Neural progenitor cell (in vitro differentiated cells): Measurements from ENCODE around the gene BRWD1. TPM values are rescaled to one million over a fixed set of nuclear protein-coding genes. Genes with fewer than 3 reads are reported as not detected.

Experiments
- DNase-seq: peaks from one replicate; pipeline ENCODE4 v3.0.0-alpha.2; 2016; ENCODE audit warnings: low spot score
- H2AFZ ChIP-seq: fragments of 200-600 bp; sonication (generic); replicated peaks from 2 replicates; pipeline ENCODE4 v1.6.1; 2016; ENCODE audit warnings: antibody characterized with exemption
- H3F3A ChIP-seq: fragments of 200-600 bp; sonication (generic); 2 replicates; pipeline ENCODE4 v1.6.1; 2016; ENCODE audit warnings: antibody characterized with exemption, low read depth
- H3K27ac ChIP-seq: fragments of 200-600 bp; sonication (generic); 2 replicates; pipeline ENCODE4 v1.5.1; 2016; ENCODE audit warnings: mild to moderate bottlenecking
- H3K27me3 ChIP-seq: fragments of 200-600 bp; sonication (generic); 2 replicates; pipeline ENCODE4 v1.6.1; 2016; ENCODE audit warnings: mild to moderate bottlenecking, moderate library complexity
- H3K36me3 ChIP-seq: fragments of 200-600 bp; sonication (generic); 2 replicates; pipeline ENCODE4 v1.5.1; 2016
- H3K4me1 ChIP-seq: fragments of 200-600 bp; sonication (generic); 2 replicates; pipeline ENCODE4 v1.6.1; 2016; ENCODE audit warnings: mixed run types
- H3K4me2 ChIP-seq: fragments of 200-600 bp; sonication (generic); 2 replicates; pipeline ENCODE4 v1.6.1; 2016
- H3K4me3 ChIP-seq: fragments of 200-600 bp; sonication (generic); 2 replicates; pipeline ENCODE4 v1.5.1; 2016
- H3K79me2 ChIP-seq: fragments of 200-600 bp; sonication (generic); 2 replicates; pipeline ENCODE4 v1.6.1; 2016; ENCODE audit warnings: low read depth
- H3K9ac ChIP-seq: fragments of 200-600 bp; sonication (generic); 2 replicates; pipeline ENCODE4 v1.6.1; 2016
- H3K9me3 ChIP-seq: fragments of 200-600 bp; sonication (generic); 2 replicates; pipeline ENCODE4 v1.5.1; 2016; ENCODE audit warnings: low read depth
- H4K20me1 ChIP-seq: fragments of 200-600 bp; sonication (generic); 2 replicates; pipeline ENCODE4 v1.6.1; 2016; ENCODE audit warnings: low read depth
- H3K27ac Mint-ChIP-seq: 3 replicates; pipeline ENCODE4 v1.8.0; 2021; ENCODE audit warnings: mixed read lengths
- H3K27me3 Mint-ChIP-seq: 2 replicates; pipeline ENCODE4 v1.8.0; 2022; ENCODE audit warnings: low read depth, mild to moderate bottlenecking, inconsistent platforms, moderate library complexity, mixed read lengths; ENCODE audit not compliant: insufficient read depth
- H3K36me3 Mint-ChIP-seq: 3 replicates; pipeline ENCODE4 v1.8.0; 2021; ENCODE audit warnings: mixed read lengths
- H3K4me1 Mint-ChIP-seq: 3 replicates; pipeline ENCODE4 v1.8.0; 2021; ENCODE audit warnings: mixed read lengths
- H3K4me3 Mint-ChIP-seq: 3 replicates; pipeline ENCODE4 v1.8.0; 2021; ENCODE audit warnings: mild to moderate bottlenecking, moderate library complexity, mixed read lengths
- H3K9me3 Mint-ChIP-seq: 3 replicates; pipeline ENCODE4 v1.8.0; 2020; ENCODE audit warnings: mixed read lengths
- CTCF ChIP-seq: fragments of 200-600 bp; sonication (generic); IDR thresholded peaks from 2 replicates; pipeline ENCODE4 v1.5.1; 2017; ENCODE audit warnings: antibody characterized with exemption, mild to moderate bottlenecking
- EZH2 ChIP-seq: fragments of 200-600 bp; sonication (generic); IDR thresholded peaks from 2 replicates; pipeline ENCODE4 v1.6.1; 2017; ENCODE audit warnings: antibody characterized with exemption, mild to moderate bottlenecking, moderate library complexity
- EZH2phosphoT487 ChIP-seq: fragments of 200-600 bp; sonication (generic); IDR thresholded peaks from 2 replicates; pipeline ENCODE4 v1.6.1; 2017; ENCODE audit warnings: antibody characterized with exemption
- total RNA-seq: library from RNA; depleted of rRNA; stranded (reverse); fragments of >200 nt; gene quantifications from 2 replicates; pipeline ENCODE4 v1.2.3, GENCODE V29; 2015; ENCODE audit warnings: low replicate concordance

The BRWD1 gene
- 85.0 and 130 TPM in 2 replicates for total RNA-seq

- no peaks in the 10 kb centered on the region for H3K9me3 ChIP-seq
- Mint-ChIP-seq H3K4me3 (peak within 1 kb of the TSS; percentile 95), H3K36me3 (peaks cover 31% of the 10 kb centered on the region), H3K27ac (peak within 1 kb of the TSS; percentile 99), H3K27me3 (peaks cover 9% of the 10 kb centered on the region), H3K9me3 (no peaks in the 10 kb centered on the region), H3K4me1 (peaks cover 13% of the 10 kb centered on the region)
- no peaks in the 10 kb centered on the region for H3K27me3 ChIP-seq
- peaks cover 28% of the 10 kb centered on the region for H4K20me1 ChIP-seq
- peaks cover 7% of the 10 kb centered on the region for H3K36me3 ChIP-seq
- peak within 1 kb of the TSS; percentile 93 for H3K4me3 ChIP-seq
- H3K79me2 ChIP-seq, result peaks cover 61% of the 10 kb centered on the region
- peak within 1 kb of the TSS; percentile 99 for H3K27ac ChIP-seq
- peak within 1 kb of the TSS; percentile 79 for H3K4me2 ChIP-seq
- DNase-seq, result peak; percentile 92
- peaks cover 9% of the 10 kb centered on the region for H3F3A ChIP-seq
- H3K4me1 ChIP-seq, result peaks cover 11% of the 10 kb centered on the region
- H2AFZ ChIP-seq, result peak within 1 kb of the TSS; percentile 91
- H3K9ac ChIP-seq, result peak within 1 kb of the TSS; percentile 96
- TF ChIP-seq CTCF, result peak; percentile 39
- TF ChIP-seq EZH2phosphoT487, result no peak
Observed at GRCh38 chr21:39313571-39314142, at the start of gene BRWD1. Gene BRWD1, minus strand, starts transcription at chr21:39313632. Its CDS starts 141 bp downstream, at chr21:39313491.

- Histone ChIP-seq H3K4me1 (no peaks in the 10 kb centered on the region), H4K20me1 (no peaks in the 10 kb centered on the region), H3F3A (no peaks in the 10 kb centered on the region), H3K27ac (no peak overlapping the region), H3K27me3 (no peaks in the 10 kb centered on the region), H3K36me3 (no peaks in the 10 kb centered on the region), H3K79me2 (no peaks in the 10 kb centered on the region), H3K9me3 (no peaks in the 10 kb centered on the region), H3K9ac (no peak overlapping the region), H3K4me3 (no peak overlapping the region), H2AFZ (no peak overlapping the region), H3K4me2 (no peak overlapping the region)
- peaks cover 3% of the 10 kb centered on the region for H3K9me3 Mint-ChIP-seq
- no peak overlapping the region for H3K4me3 Mint-ChIP-seq
- no peaks in the 10 kb centered on the region for H3K36me3 Mint-ChIP-seq
- no peaks in the 10 kb centered on the region for H3K4me1 Mint-ChIP-seq
- H3K27ac Mint-ChIP-seq, result peak overlapping the region; percentile 19
- H3K27me3 Mint-ChIP-seq, result peaks cover 2% of the 10 kb centered on the region
- no peak for TF ChIP-seq EZH2
- no peak for TF ChIP-seq CTCF
- no peak for TF ChIP-seq EZH2phosphoT487
- DNase-seq, result no peak
Observed at GRCh38 chr21:39362733-39363132, 49.3 kb upstream of the BRWD1 start.

- H3K9me3 Mint-ChIP-seq, result peaks cover 2% of the 10 kb centered on the region
- H3K27ac ChIP-seq, result no peak overlapping the region
- no peak overlapping the region for H3K9ac ChIP-seq
- H3K4me1 ChIP-seq, result no peaks in the 10 kb centered on the region
- H4K20me1 ChIP-seq, result no peaks in the 10 kb centered on the region
- H3K27me3 ChIP-seq, result no peaks in the 10 kb centered on the region
- H3K27me3 Mint-ChIP-seq, result peaks cover 2% of the 10 kb centered on the region
- TF ChIP-seq CTCF (no peak), EZH2phosphoT487 (no peak), EZH2 (no peak)
- H3F3A ChIP-seq, result no peaks in the 10 kb centered on the region
- no peak overlapping the region for H2AFZ ChIP-seq
- DNase-seq, result no peak
- H3K36me3 Mint-ChIP-seq, result no peaks in the 10 kb centered on the region
- H3K27ac Mint-ChIP-seq, result no peak overlapping the region
- H3K9me3 ChIP-seq, result no peaks in the 10 kb centered on the region
- no peaks in the 10 kb centered on the region for H3K36me3 ChIP-seq
- H3K79me2 ChIP-seq, result no peaks in the 10 kb centered on the region
- H3K4me1 Mint-ChIP-seq, result no peaks in the 10 kb centered on the region
- H3K4me3 Mint-ChIP-seq, result no peak overlapping the region
- no peak overlapping the region for H3K4me3 ChIP-seq
- H3K4me2 ChIP-seq, result no peak overlapping the region
Observed at GRCh38 chr21:39359382-39359781, 46.0 kb upstream of the BRWD1 start.
